Endothelial cell (in vitro differentiated cells): ENCODE data around the gene POLQ. TPM values are rescaled to one million over a fixed set of nuclear protein-coding genes. Genes with fewer than 3 reads are reported as not detected.
A peak's percentile ranks its signal among the peaks of the same experiment; 100 is the strongest.
"Not testable (repeated sequence)": the region's sequence is repeated elsewhere in the genome, so short reads cannot be mapped to it uniquely, and the experiment has no call there.

ENCODE experiments used
- DNase-seq: peaks from one replicate; pipeline ENCODE4 v3.0.0; 2021; ENCODE audit warnings: low spot score
- H3K27ac Mint-ChIP-seq: one replicate; pipeline ENCODE4 v1.8.0; 2021; ENCODE audit warnings: mixed read lengths, inconsistent platforms; ENCODE audit not compliant: unreplicated experiment
- H3K27me3 Mint-ChIP-seq: one replicate; pipeline ENCODE4 v1.8.0; 2021; ENCODE audit warnings: mild to moderate bottlenecking, moderate library complexity, mixed read lengths, inconsistent platforms; ENCODE audit not compliant: unreplicated experiment
- H3K36me3 Mint-ChIP-seq: one replicate; pipeline ENCODE4 v1.8.0; 2021; ENCODE audit warnings: mild to moderate bottlenecking, low read depth, mixed read lengths, inconsistent platforms; ENCODE audit not compliant: unreplicated experiment
- H3K4me1 Mint-ChIP-seq: one replicate; pipeline ENCODE4 v1.8.0; 2021; ENCODE audit warnings: mild to moderate bottlenecking, mixed read lengths, inconsistent platforms; ENCODE audit not compliant: unreplicated experiment
- H3K4me3 Mint-ChIP-seq: one replicate; pipeline ENCODE4 v1.8.0; 2021; ENCODE audit warnings: mild to moderate bottlenecking, mixed read lengths, inconsistent platforms; ENCODE audit not compliant: unreplicated experiment
- H3K9me3 Mint-ChIP-seq: one replicate; pipeline ENCODE4 v1.8.0; 2021; ENCODE audit warnings: mixed read lengths, inconsistent platforms; ENCODE audit not compliant: unreplicated experiment
- long read RNA-seq: library from polyadenylated mRNA; unstranded; transcript quantifications from one replicate; pipeline ENCODE4 v2.0.0, GENCODE V29; 2020; ENCODE audit not compliant: unreplicated experiment
- total RNA-seq: library from RNA; stranded (reverse); fragmentation: NEBNext Ultra II Directional; extraction: Animal tissue kit (Norgen Biotek cat#: 25700); gene quantifications from one replicate; pipeline ENCODE4 v1.2.1, GENCODE V29; 2021; ENCODE audit not compliant: unreplicated experiment
- TF ChIP-seq, protein P1 (sequence below): fragments of 200-600 bp; sonication (generic); IDR thresholded peaks from one replicate; pipeline ENCODE4 v1.5.0; 2021; ENCODE audit warnings: antibody characterized with exemption; ENCODE audit not compliant: unreplicated experiment

POLQ gene
- 2.1 TPM for total RNA-seq
- long read RNA-seq: 0 reads

DNA sequence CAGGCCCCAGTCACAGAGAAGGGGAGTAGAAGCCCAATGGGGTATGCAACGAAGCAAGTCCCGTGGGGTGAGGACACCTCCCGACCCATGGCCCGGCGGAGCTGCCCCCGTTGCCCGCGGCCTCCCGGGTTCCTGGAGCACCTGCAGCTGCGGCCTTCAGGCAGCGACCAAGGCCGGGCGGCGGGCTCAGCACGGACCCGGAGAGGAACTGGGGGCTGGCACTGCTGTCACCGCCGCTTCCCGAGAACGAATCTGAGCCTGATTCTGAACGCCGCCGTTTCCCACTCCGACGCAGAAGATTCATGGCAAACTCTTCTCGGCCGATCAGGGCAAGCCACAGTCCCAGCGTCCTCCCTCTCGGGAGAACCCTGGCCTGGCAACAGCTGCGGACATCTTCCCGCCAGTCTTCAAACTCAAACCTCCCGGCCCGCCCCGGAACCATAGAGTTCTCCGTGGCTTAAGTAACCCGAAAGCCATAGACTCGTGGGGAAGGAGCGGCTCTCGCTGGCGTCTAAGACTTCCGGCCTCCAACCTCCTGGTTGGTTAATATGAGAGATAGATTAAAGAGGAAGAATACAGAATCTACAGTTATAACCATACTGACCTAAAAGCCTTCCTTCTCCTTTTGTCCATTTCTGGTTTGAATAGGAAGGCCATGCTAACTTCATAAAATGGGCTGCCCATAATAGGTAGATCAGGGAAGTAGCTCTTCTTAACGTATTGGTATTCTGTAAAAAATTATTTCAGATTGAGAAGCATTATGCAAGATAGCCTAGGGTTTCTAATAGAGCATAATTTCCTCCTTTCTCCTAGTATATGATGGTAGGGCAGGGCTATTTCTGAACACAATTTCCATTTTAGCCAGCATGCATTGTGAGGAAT is at the start of gene POLQ:
TSS of gene POLQ (minus strand) at position 415 of the 882 bp plus-strand sequence. CDS start at position 304, 111 bp downstream.
- Mint-ChIP-seq H3K27ac (peak within 1 kb of the TSS; percentile 72), H3K4me3 (peak within 1 kb of the TSS; percentile 96), H3K27me3 (peaks cover 3% of the 10 kb centered on the region), H3K4me1 (peaks cover 6% of the 10 kb centered on the region), H3K9me3 (no peaks in the 10 kb centered on the region), H3K36me3 (no peaks in the 10 kb centered on the region)
- TF ChIP-seq, protein P1, sequence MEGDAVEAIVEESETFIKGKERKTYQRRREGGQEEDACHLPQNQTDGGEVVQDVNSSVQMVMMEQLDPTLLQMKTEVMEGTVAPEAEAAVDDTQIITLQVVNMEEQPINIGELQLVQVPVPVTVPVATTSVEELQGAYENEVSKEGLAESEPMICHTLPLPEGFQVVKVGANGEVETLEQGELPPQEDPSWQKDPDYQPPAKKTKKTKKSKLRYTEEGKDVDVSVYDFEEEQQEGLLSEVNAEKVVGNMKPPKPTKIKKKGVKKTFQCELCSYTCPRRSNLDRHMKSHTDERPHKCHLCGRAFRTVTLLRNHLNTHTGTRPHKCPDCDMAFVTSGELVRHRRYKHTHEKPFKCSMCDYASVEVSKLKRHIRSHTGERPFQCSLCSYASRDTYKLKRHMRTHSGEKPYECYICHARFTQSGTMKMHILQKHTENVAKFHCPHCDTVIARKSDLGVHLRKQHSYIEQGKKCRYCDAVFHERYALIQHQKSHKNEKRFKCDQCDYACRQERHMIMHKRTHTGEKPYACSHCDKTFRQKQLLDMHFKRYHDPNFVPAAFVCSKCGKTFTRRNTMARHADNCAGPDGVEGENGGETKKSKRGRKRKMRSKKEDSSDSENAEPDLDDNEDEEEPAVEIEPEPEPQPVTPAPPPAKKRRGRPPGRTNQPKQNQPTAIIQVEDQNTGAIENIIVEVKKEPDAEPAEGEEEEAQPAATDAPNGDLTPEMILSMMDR: no peak
- DNase-seq: peak; percentile 68

DNA sequence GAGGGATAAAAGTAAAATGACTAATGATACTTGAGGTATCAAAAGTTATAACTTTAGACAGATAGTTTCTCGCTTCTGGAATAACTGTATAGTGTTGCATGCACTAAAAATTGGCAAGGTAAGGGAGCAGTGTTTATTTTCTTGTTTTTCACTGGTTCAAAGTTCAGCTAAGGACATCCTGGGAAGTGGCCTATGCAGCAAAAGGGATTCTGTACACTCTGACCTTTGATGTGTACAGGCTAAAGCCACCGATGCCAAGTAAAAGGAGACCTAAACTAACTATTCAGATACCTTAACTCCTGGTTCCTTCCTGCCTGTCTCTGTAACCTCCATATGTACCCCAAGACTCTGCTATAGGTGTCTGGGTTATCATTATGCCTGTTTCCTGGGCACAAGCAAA is 49.1 kb upstream of the POLQ start:
- Mint-ChIP-seq H3K9me3 (no peaks in the 10 kb centered on the region), H3K36me3 (no peaks in the 10 kb centered on the region), H3K27me3 (no peaks in the 10 kb centered on the region), H3K4me1 (peaks cover 4% of the 10 kb centered on the region), H3K4me3 (no peak overlapping the region), H3K27ac (no peak overlapping the region)
- no peak for DNase-seq
- TF ChIP-seq, protein P1: no peak

DNA sequence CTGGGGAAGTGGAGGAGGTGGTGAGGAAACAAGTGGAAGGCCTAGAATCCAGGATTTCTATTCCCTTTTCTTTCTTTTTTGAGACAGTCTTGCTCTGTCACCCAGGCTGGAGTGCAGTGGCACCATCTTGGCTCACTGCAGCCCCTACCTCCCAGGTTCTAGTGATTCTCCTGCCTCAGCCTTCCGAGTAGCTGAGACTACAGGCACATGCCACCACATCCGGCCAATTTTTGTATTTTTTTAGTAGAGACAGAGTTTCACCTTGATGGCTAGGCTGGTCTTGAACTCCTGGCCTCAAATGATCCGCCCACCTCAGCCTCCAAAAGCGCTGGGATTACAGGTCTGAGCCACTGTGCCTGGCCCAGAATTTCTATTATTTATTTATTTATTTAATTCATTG is 48.0 kb upstream of the POLQ start:
- H3K9me3 Mint-ChIP-seq, H3K36me3 Mint-ChIP-seq, H3K27ac Mint-ChIP-seq, H3K27me3 Mint-ChIP-seq, H3K4me3 Mint-ChIP-seq, H3K4me1 Mint-ChIP-seq, DNase-seq: not testable (repeated sequence)

DNA sequence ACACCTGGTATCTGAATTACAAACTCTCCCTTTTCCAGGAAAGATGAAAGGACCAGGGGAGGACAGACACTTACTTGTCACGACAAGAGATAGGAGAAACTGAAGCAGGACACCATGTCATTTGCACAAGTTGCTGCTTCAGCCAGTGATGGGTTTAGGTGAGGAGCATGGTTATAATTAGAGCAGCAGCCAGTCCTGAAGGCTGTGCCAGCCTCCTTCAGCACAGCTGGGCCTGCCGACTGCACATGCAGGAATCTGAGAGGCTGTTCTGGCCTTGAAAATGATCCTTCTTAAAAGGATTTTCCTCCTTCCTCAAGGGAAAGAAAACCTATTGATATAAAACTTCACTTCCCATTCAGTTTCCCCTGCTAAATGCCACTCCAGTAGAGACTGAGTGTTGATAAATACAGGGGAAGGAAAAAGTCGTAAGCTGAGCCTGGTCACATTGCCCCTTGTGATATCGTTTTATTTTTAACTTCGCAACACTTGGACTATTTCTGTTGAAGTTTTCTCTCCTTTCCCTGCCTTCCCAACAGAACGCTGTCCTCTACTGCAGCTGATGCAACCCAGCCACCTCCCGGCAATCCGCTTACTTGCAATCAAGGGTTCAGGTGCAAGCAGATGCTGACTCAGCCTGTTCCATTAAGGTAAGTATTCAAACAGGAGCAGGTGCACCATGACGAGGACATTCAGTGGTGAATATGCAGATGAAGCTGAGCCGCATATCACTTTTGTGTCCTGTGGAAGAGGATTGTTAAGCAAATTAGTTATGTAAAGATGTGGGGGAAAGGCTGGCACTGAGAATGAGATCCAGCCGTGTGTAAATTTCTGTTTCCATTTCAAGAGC is 47.3 kb upstream of the POLQ start, which contains the start of gene FBXO40:
TSS of gene FBXO40 (plus strand) at position 524 of the 847 bp plus-strand sequence. CDS start 27,197 bp downstream, outside the sequence.
- Mint-ChIP-seq H3K9me3 (no peaks in the 10 kb centered on the region), H3K27me3 (no peaks in the 10 kb centered on the region), H3K27ac (no peak within 1 kb of the TSS), H3K4me1 (peaks cover 4% of the 10 kb centered on the region), H3K36me3 (no peaks in the 10 kb centered on the region), H3K4me3 (peak within 1 kb of the TSS; percentile 50)
- TF ChIP-seq, protein P1: no peak
- peak; percentile 13 for DNase-seq

DNA sequence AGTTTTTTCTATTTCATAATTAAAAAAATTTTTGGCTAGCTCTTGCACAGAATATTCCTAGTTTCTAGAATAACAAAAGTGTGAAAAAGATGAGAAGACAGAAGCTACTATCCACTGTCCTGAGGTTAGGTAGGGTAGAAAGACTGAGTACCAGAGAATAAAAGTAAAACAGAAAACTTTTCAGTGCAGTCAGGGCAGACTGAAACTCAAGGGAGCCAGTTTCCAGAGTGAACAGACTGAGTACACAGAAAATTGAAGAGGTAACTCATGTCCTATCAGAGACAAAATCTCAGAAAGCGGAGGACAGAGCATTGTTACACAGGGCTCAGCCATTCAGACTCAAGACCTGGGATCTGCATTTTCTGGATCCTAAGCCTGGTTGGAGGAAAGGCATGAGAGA is 38.6 kb upstream of the POLQ start:
- Mint-ChIP-seq H3K9me3 (no peaks in the 10 kb centered on the region), H3K4me3 (no peak overlapping the region), H3K4me1 (no peaks in the 10 kb centered on the region), H3K27ac (no peak overlapping the region), H3K27me3 (no peaks in the 10 kb centered on the region), H3K36me3 (no peaks in the 10 kb centered on the region)
- TF ChIP-seq, protein P1: no peak
- DNase-seq: no peak
